Measurements from ENCODE around the gene CDYL2.

DNA sequence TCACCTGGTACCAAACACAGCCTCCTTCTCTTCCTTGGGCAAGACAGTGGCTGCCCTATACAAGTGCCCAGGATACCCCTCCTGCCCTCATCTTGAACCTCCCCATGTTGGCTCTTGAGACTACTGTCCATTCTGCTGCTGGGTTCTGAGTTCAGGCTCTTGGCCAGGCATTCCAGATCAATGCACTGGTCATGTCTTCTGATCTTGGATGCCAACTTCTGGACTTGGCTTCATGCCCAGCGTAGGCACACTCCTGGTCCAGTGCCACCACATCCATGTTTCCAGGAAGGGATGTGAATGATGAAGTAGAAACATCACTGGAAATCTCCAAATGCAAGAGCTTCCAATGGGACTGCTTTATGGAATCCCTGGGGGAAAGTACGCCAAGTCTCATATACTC is 212.1 kb downstream of the CDYL2 start:
- TF ChIP-seq, protein P1, sequence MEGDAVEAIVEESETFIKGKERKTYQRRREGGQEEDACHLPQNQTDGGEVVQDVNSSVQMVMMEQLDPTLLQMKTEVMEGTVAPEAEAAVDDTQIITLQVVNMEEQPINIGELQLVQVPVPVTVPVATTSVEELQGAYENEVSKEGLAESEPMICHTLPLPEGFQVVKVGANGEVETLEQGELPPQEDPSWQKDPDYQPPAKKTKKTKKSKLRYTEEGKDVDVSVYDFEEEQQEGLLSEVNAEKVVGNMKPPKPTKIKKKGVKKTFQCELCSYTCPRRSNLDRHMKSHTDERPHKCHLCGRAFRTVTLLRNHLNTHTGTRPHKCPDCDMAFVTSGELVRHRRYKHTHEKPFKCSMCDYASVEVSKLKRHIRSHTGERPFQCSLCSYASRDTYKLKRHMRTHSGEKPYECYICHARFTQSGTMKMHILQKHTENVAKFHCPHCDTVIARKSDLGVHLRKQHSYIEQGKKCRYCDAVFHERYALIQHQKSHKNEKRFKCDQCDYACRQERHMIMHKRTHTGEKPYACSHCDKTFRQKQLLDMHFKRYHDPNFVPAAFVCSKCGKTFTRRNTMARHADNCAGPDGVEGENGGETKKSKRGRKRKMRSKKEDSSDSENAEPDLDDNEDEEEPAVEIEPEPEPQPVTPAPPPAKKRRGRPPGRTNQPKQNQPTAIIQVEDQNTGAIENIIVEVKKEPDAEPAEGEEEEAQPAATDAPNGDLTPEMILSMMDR (conservative IDR thresholded peaks at IDR 0.05; ENCODE audit: low read length), result no peak
- TF ChIP-seq EZH2phosphoT487 (IDR thresholded peaks at IDR 0.05; ENCODE audit: borderline replicate concordance, low read depth, low read length), result no peak
